Stimulated activated effector memory CD8-positive, alpha-beta T cell treated with anti-CD3 and anti-CD28 coated beads, Interleukin-12 subunit alpha, Interleukin-12 subunit beta, amount 100 ng/mL, for 72 hours (primary cell): Measurements from ENCODE around the gene HPN.
A peak's percentile ranks its signal among the peaks of the same experiment; 100 is the strongest.

Experiments
- ATAC-seq: fragments of 150-1000 bp; cut with Tn5 transposase; 2 replicates; pipeline ENCODE4 v1.10.0; 2021
- DNase-seq, 2 donors: peaks; one replicate each; pipeline ENCODE4 v3.0.0; 2021 to 2022; ENCODE audit warnings: low spot score in 2 of 2
- H3K27ac Mint-ChIP-seq: one replicate; pipeline ENCODE4 v1.8.0; 2022; ENCODE audit warnings: mild to moderate bottlenecking, mixed read lengths
- H3K36me3 Mint-ChIP-seq: one replicate; pipeline ENCODE4 v1.8.0; 2022; ENCODE audit warnings: mild to moderate bottlenecking, mixed read lengths
- H3K4me1 Mint-ChIP-seq: one replicate; pipeline ENCODE4 v1.8.0; 2022; ENCODE audit warnings: mixed read lengths
- H3K4me3 Mint-ChIP-seq: one replicate; pipeline ENCODE4 v1.8.0; 2022; ENCODE audit warnings: mild to moderate bottlenecking, mixed read lengths
- H3K9me3 Mint-ChIP-seq: one replicate; pipeline ENCODE4 v1.8.0; 2022; ENCODE audit warnings: mixed read lengths

HPN gene

GRCh38 chr19:35115177-35115951 lies 73.8 kb downstream of the HPN start, which contains the start of gene FXYD3:
FXYD3 (plus strand) TSS chr19:35115823; CDS start chr19:35119377, 3,554 bp downstream.
- Mint-ChIP-seq H3K36me3 (no peaks in the 10 kb centered on the region), H3K4me1 (peaks cover 8% of the 10 kb centered on the region), H3K27ac (no peak within 1 kb of the TSS), H3K4me3 (peak within 1 kb of the TSS; percentile 41), H3K9me3 (no peaks in the 10 kb centered on the region)
- ATAC-seq: no peak
- no peak for DNase-seq
